Keratinocyte (primary cell): ENCODE data around the gene TOM1L2. TPM values are rescaled to one million over a fixed set of nuclear protein-coding genes. Genes with fewer than 3 reads are reported as not detected.
"Not testable (repeated sequence)": the region's sequence is repeated elsewhere in the genome, so short reads cannot be mapped to it uniquely, and the experiment has no call there.

Source experiments
- DNase-seq: peaks from one replicate; pipeline ENCODE4 v3.0.0-alpha.2; 2011; ENCODE audit warnings: low read depth, missing footprints, low spot score
- FAIRE-seq: peaks from 2 replicates; lab custom pipeline; 2011; peaks lifted over from hg19 to GRCh38; lab: Jason Lieb, UNC
- H2AFZ ChIP-seq: 2 replicates; pipeline ENCODE4 v1.6.0; 2012; ENCODE audit warnings: low read length, control low read depth, inconsistent platforms; ENCODE audit not compliant: control insufficient read depth
- H3K27ac ChIP-seq: 2 replicates; pipeline ENCODE4 v1.5.1; 2011; ENCODE audit warnings: low read length; ENCODE audit not compliant: control insufficient read depth, insufficient read depth
- H3K27me3 ChIP-seq: 3 replicates; pipeline ENCODE4 v1.6.0; 2011; ENCODE audit warnings: low read length; ENCODE audit not compliant: control insufficient read depth, insufficient read depth; ENCODE audit errors: extremely low read depth
- H3K36me3 ChIP-seq, 2 experiments: 2 replicates in 1 of 2; 3 replicates in 1 of 2; pipeline ENCODE4 v1.5.1; 2011; ENCODE audit warnings: low read length in 2 of 2, mild to moderate bottlenecking in 1 of 2; ENCODE audit not compliant: control insufficient read depth in 2 of 2, insufficient read depth in 2 of 2; ENCODE audit errors: extremely low read depth in 1 of 2
- H3K4me1 ChIP-seq: 3 replicates; pipeline ENCODE4 v1.5.1; 2011; ENCODE audit warnings: low read length; ENCODE audit not compliant: control insufficient read depth, insufficient read depth; ENCODE audit errors: extremely low read depth
- H3K4me2 ChIP-seq: 3 replicates; pipeline ENCODE4 v1.6.0; 2011; ENCODE audit warnings: low read depth, low read length; ENCODE audit not compliant: control insufficient read depth, insufficient read depth; ENCODE audit errors: extremely low read depth
- H3K4me3 ChIP-seq, 3 experiments: fragments of 200-600 bp in 1 of 3; sonication (generic) in 1 of 3; 2 replicates in 2 of 3; 3 replicates in 1 of 3; pipeline ENCODE4 v1.5.1; 2011 to 2016; ENCODE audit warnings: low read length in 3 of 3, mild to moderate bottlenecking in 3 of 3, control low read depth in 2 of 3, inconsistent platforms in 1 of 3, low read depth in 1 of 3, mixed read lengths in 1 of 3, mixed run types in 1 of 3, moderate library complexity in 1 of 3; ENCODE audit not compliant: control insufficient read depth in 2 of 3, insufficient read depth in 2 of 3; ENCODE audit errors: extremely low read depth in 1 of 3
- H3K79me2 ChIP-seq: 2 replicates; pipeline ENCODE4 v1.6.0; 2012; ENCODE audit warnings: low read length; ENCODE audit not compliant: control insufficient read depth, insufficient read depth
- H3K9ac ChIP-seq: 3 replicates; pipeline ENCODE4 v1.6.0; 2011; ENCODE audit warnings: low read length; ENCODE audit not compliant: control insufficient read depth, insufficient read depth; ENCODE audit errors: extremely low read depth
- H3K9me1 ChIP-seq: 3 replicates; pipeline ENCODE4 v1.6.0; 2011; ENCODE audit warnings: low read length; ENCODE audit not compliant: control insufficient read depth, insufficient read depth; ENCODE audit errors: extremely low read depth
- H3K9me3 ChIP-seq: 2 replicates; pipeline ENCODE4 v1.5.1; 2012; ENCODE audit warnings: low read depth, low read length; ENCODE audit not compliant: control insufficient read depth
- H4K20me1 ChIP-seq: 3 replicates; pipeline ENCODE4 v1.6.0; 2011; ENCODE audit warnings: low read length; ENCODE audit not compliant: control insufficient read depth, insufficient read depth; ENCODE audit errors: extremely low read depth
- CTCF ChIP-seq, 3 experiments: IDR thresholded peaks in 1 of 3; conservative IDR thresholded peaks in 1 of 3; optimal IDR thresholded peaks in 1 of 3; 2 replicates in 2 of 3; 3 replicates in 1 of 3; pipeline versions ENCODE3 to v1.5.1; 2011; ENCODE audit warnings: low read length in 3 of 3, mild to moderate bottlenecking in 3 of 3, moderate library complexity in 2 of 3, control low read depth in 1 of 3, inconsistent platforms in 1 of 3; ENCODE audit not compliant: insufficient read depth in 2 of 3; ENCODE audit errors: extremely low read depth in 1 of 3
- EZH2 ChIP-seq: IDR thresholded peaks from one replicate; pipeline ENCODE4 v1.6.1; 2012; ENCODE audit warnings: inconsistent platforms, mild to moderate bottlenecking, low read length, moderate library complexity
- dilution Hi-C: fragments of 300-500 bp; cut with MboI; formaldehyde crosslinking; loops from one replicate; pipeline ENCODE4 v1.7.0; 2020; ENCODE audit warnings: low sequenced_read_pairs; ENCODE audit not compliant: extremely low pct_ligation_motif_present
- polyA plus RNA-seq, 5 experiments: library from polyadenylated mRNA; depleted of rRNA in 3 of 5; stranded (reverse) in 3 of 5; stranded (forward) in 1 of 5; unstranded in 1 of 5; fragments of >200 nt; gene quantifications; 1 replicate in 1 of 5; 2 replicates in 3 of 5; 3 replicates in 1 of 5; pipeline versions ENCODE4 v1.2.1 to v1.2.3, GENCODE V29; 2011 to 2012; ENCODE audit warnings: missing spikeins in 2 of 5, low read depth in 1 of 5, low replicate concordance in 1 of 5

The TOM1L2 gene
- polyA plus RNA-seq, 1 donor (not counting 4 experiments of a cell fraction or from before 2014, with no cell fraction given), result 36.3 TPM

DNA sequence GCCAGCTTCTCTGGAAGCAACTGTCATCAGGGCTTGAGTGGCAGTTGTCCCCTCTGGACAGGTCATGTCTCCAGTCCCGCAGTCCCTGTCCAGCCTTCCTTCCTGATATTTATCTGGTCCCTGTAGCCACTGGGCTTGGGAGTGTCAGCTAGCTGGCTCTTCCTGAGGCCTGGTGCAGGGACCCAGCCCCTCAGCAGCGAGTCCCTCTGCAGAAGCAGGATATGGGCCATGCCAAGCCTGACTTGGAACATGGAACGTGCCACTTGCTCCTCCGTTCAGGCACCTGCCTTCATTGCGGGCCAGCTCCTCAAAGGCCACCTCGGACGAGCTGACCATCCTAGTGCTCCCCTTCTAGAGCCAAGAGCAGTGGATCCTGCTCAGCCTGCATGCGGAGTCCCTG is 26.7 kb upstream of the TOM1L2 start:
- Histone ChIP-seq H4K20me1 (no peaks in the 10 kb centered on the region), H3K27ac (no peak overlapping the region), H3K9me3 (no peaks in the 10 kb centered on the region), H3K9ac (no peak overlapping the region), H3K9me1 (no peaks in the 10 kb centered on the region), H3K4me2 (no peak overlapping the region), H3K36me3 (no peaks in the 10 kb centered on the region), H2AFZ (no peak overlapping the region), H3K4me3 (no peak overlapping the region), H3K4me1 (peaks cover 9% of the 10 kb centered on the region), H3K27me3 (no peaks in the 10 kb centered on the region), H3K79me2 (no peaks in the 10 kb centered on the region)
- DNase-seq, result no peak
- no peak for FAIRE-seq
- TF ChIP-seq EZH2, result no peak
- TF ChIP-seq CTCF (optimal IDR thresholded peaks at IDR 0.05 in 1 of 3, IDR thresholded peaks at IDR 0.05 in 1 of 3, conservative IDR thresholded peaks at IDR 0.05 in 1 of 3; ENCODE audit: extremely low read depth in 1 of 3, insufficient read depth in 2 of 3, low read length in 3 of 3), result no peak
- dilution Hi-C loops, result no loop called here

- H2AFZ ChIP-seq, H3K27ac ChIP-seq, DNase-seq, dilution Hi-C loops, FAIRE-seq, H3K79me2 ChIP-seq, H3K9me1 ChIP-seq, H3K27me3 ChIP-seq, H3K36me3 ChIP-seq, H3K9me3 ChIP-seq, H3K4me3 ChIP-seq, H3K4me2 ChIP-seq, H4K20me1 ChIP-seq, H3K9ac ChIP-seq: not testable (repeated sequence)
- H3K4me1 ChIP-seq, result peaks cover 14% of the 10 kb centered on the region
Measured at GRCh38 chr17:17995887-17996286, 23.7 kb upstream of the TOM1L2 start.
